HepG2 (cell line): ENCODE data around the gene REEP3. TPM values are rescaled to one million over a fixed set of nuclear protein-coding genes. Genes with fewer than 3 reads are reported as not detected.

Experiments used
- ATAC-seq: fragments of 200-7000 bp; cut with Tn5 transposase; 3 replicates; pipeline ENCODE4 v1.9.1; 2020; ENCODE audit warnings: mild to moderate bottlenecking, moderate library complexity
- BruUV-seq: library from RNA; stranded (reverse); fragments of 400-500 nt; replicated peaks from 2 replicates; lab custom pipeline; 2021; lab: Mats Ljungman, UMichigan
- CTCF ChIA-PET: fragments of 300-600 bp; formaldehyde crosslinking; extraction: SDS; loops from one replicate; lab custom pipeline; 2021; ENCODE audit warnings: low total read pairs, inconsistent platforms, low intra/inter-chr PET ratio; lab: Yijun Ruan, JAX
- POLR2A ChIA-PET: fragments of 350-600 bp; sonication (Branson Sonifier 250); formaldehyde crosslinking; loops from one replicate; lab custom pipeline; 2020; ENCODE audit warnings: antibody characterized with exemption, inconsistent platforms; lab: Yijun Ruan, JAX
- DNase-seq: peaks from one replicate; pipeline ENCODE4 v3.0.0-alpha.2; 2015; ENCODE audit warnings: low spot score
- FAIRE-seq: peaks from 3 replicates; lab custom pipeline; 2011; peaks lifted over from hg19 to GRCh38; lab: Jason Lieb, UNC
- H2AFZ ChIP-seq: one replicate; pipeline ENCODE4 v1.6.1; 2011; ENCODE audit warnings: low read length, inconsistent platforms
- H3K27ac ChIP-seq: fragments of 300-600 bp; 3 replicates; pipeline ENCODE4 v1.8.0; 2011; ENCODE audit warnings: mixed run types, mild to moderate bottlenecking, mixed read lengths, low read length, inconsistent platforms; ENCODE audit not compliant: insufficient read depth; ENCODE audit errors: extremely low read length
- H3K27me3 ChIP-seq, 2 experiments: fragments of 200-600 bp in 1 of 2; 2 replicates in 1 of 2; 3 replicates in 1 of 2; pipeline versions ENCODE4 v1.6.0 to v1.8.0; 2011; ENCODE audit warnings: low read length in 2 of 2, mild to moderate bottlenecking in 2 of 2, moderate library complexity in 2 of 2, inconsistent platforms in 1 of 2; ENCODE audit not compliant: insufficient read depth in 2 of 2, control insufficient read depth in 1 of 2
- H3K36me3 ChIP-seq, 2 experiments: fragments of 200-600 bp in 1 of 2; replicated peaks in 1 of 2; 2 replicates in 1 of 2; 3 replicates in 1 of 2; pipeline versions ENCODE4 v1.5.1 to v1.8.0; 2011; ENCODE audit warnings: low read length in 2 of 2, inconsistent platforms in 1 of 2; ENCODE audit not compliant: insufficient read depth in 2 of 2, control insufficient read depth in 1 of 2
- H3K4me1 ChIP-seq: 2 replicates; pipeline ENCODE4 v1.5.1; 2012; ENCODE audit warnings: low read length, inconsistent platforms; ENCODE audit not compliant: insufficient read depth
- H3K4me2 ChIP-seq: 2 replicates; pipeline ENCODE4 v1.6.0; 2011; ENCODE audit warnings: low read depth, low read length, inconsistent platforms
- H3K4me3 ChIP-seq, 3 experiments: fragments of 200-600 bp in 1 of 3; sonication (generic), shearing (Covaris generic) in 1 of 3; replicated peaks in 1 of 3; 2 replicates each; pipeline ENCODE4 v1.5.1; 2011 to 2016; ENCODE audit warnings: low read length in 3 of 3, inconsistent platforms in 2 of 3, low read depth in 2 of 3, mild to moderate bottlenecking in 2 of 3, control low read depth in 1 of 3, mixed read lengths in 1 of 3; ENCODE audit not compliant: insufficient read depth in 1 of 3
- H3K79me2 ChIP-seq: one replicate; pipeline ENCODE4 v1.6.1; 2011; ENCODE audit warnings: low read length, inconsistent platforms; ENCODE audit not compliant: insufficient read depth
- H3K9ac ChIP-seq: 2 replicates; pipeline ENCODE4 v1.6.0; 2011; ENCODE audit warnings: mild to moderate bottlenecking, low read depth, low read length, inconsistent platforms; ENCODE audit not compliant: insufficient read depth
- H3K9me3 ChIP-seq: 2 replicates; pipeline ENCODE4 v1.5.1; 2012; ENCODE audit warnings: mild to moderate bottlenecking, low read length
- H4K20me1 ChIP-seq: 2 replicates; pipeline ENCODE4 v1.6.0; 2011; ENCODE audit warnings: inconsistent platforms, mild to moderate bottlenecking, low read length, moderate library complexity; ENCODE audit not compliant: insufficient read depth
- KDM6A ChIP-seq: IDR thresholded peaks from 2 replicates; pipeline ENCODE4 v1.6.1; 2016; ENCODE audit warnings: low read depth
- NR0B2 ChIP-seq: sonication (generic); formaldehyde crosslinking; IDR thresholded peaks from 2 replicates; pipeline ENCODE4 v1.4.0; 2020; ENCODE audit warnings: mild to moderate bottlenecking, missing genetic modification reagents
- ZBTB20 ChIP-seq: sonication (generic); formaldehyde crosslinking; IDR thresholded peaks from 2 replicates; pipeline ENCODE4 v1.8.1; 2023; ENCODE audit warnings: missing genetic modification reagents, low read depth, mild to moderate bottlenecking, borderline replicate concordance
- ZNF12 ChIP-seq: sonication (generic); formaldehyde crosslinking; IDR thresholded peaks from 2 replicates; pipeline ENCODE4 v1.5.0; 2020; ENCODE audit warnings: missing genetic modification reagents
- ZNF281 ChIP-seq: sonication (generic); formaldehyde crosslinking; IDR thresholded peaks from 2 replicates; pipeline ENCODE4 v1.4.0; 2020; ENCODE audit warnings: missing genetic modification reagents, borderline replicate concordance
- ZNF362 ChIP-seq: sonication (generic); formaldehyde crosslinking; IDR thresholded peaks from 2 replicates; pipeline ENCODE4 v1.4.0; 2020; ENCODE audit warnings: missing genetic modification reagents, mild to moderate bottlenecking, borderline replicate concordance
- ZNF562 ChIP-seq: sonication (generic); formaldehyde crosslinking; IDR thresholded peaks from 2 replicates; pipeline ENCODE4 v1.8.0; 2022; ENCODE audit warnings: missing genetic modification reagents, borderline replicate concordance
- ZNF792 ChIP-seq: IDR thresholded peaks from 2 replicates; pipeline ENCODE4 v1.6.1; 2016
- ZNF83 ChIP-seq: sonication (generic); formaldehyde crosslinking; IDR thresholded peaks from 2 replicates; pipeline ENCODE4 v1.4.0; 2020; ENCODE audit warnings: missing genetic modification reagents, mild to moderate bottlenecking, borderline replicate concordance
- WGBS: methylation state at CpG from one replicate; pipeline ENCODE4 v1.1.6; 2017; ENCODE audit warnings: low lambda C conversion rate; 5-methylcytosine and 5-hydroxymethylcytosine counted together
- in situ Hi-C: cut with HindIII; loops from 2 replicates; pipeline ENCODE4 v1.10.0; 2017; ENCODE audit warnings: low pct_unique_long_range_greater_than_20kb; ENCODE audit not compliant: extremely low pct_ligation_motif_present
- intact Hi-C: fragments of 100-400 bp; cut with micrococcal nuclease; formaldehyde crosslinking; loops from one replicate; pipeline ENCODE4 v1.10.0; 2022; ENCODE audit not compliant: unreplicated experiment
- polyA plus RNA-seq, 8 experiments: library from polyadenylated mRNA; depleted of rRNA in 3 of 8; stranded (reverse) in 7 of 8; unstranded in 1 of 8; fragments of >200 nt; fragmentation: Illumina TruSeq in 4 of 8; extraction: Trizol in 4 of 8; gene quantifications; 2 replicates each; pipeline versions ENCODE4 v1.2.1 to v1.2.3, GENCODE V29; 2011 to 2016; ENCODE audit warnings: low read depth in 4 of 8, missing spikeins in 1 of 8, mixed read lengths in 1 of 8; ENCODE audit not compliant: insufficient read depth in 1 of 8
- total RNA-seq, 5 experiments: library from RNA; depleted of rRNA; stranded (reverse); fragments of >200 nt; fragmentation: Illumina TruSeq; extraction: Trizol; gene quantifications; 2 replicates each; pipeline ENCODE4 v1.2.3, GENCODE V29; 2016; ENCODE audit warnings: low read depth in 1 of 5

The REEP3 gene
- total and polyA plus RNA-seq, 2 of the 13 experiments (the other 11 are each of a cell fraction or from before 2014, with no cell fraction given): 7.1 to 31.4 TPM

GRCh38 chr10:63515002-63515763, 6.0 kb upstream of the REEP3 start:
- peaks cover 58% of the 10 kb centered on the region for H3K4me1 ChIP-seq
- no peaks in the 10 kb centered on the region for H3K9me3 ChIP-seq
- in situ Hi-C loops (no loop called here), intact Hi-C loops (loop anchor here (5.0 kb wide), 1 partner anchor 38 kb away; no protein-coding TSS in a partner anchor)
- ATAC-seq (peak; percentile 79), FAIRE-seq (no peak), DNase-seq (no peak)
- WGBS: 62% methylated on average over 5 of the region's 5 CpGs
- ChIA-PET CTCF (no interaction called here), POLR2A (no interaction called here)
- no peaks in the 10 kb centered on the region; a peak in 2 of 5 replicates for H3K36me3 ChIP-seq
- H4K20me1 ChIP-seq: peaks cover 8% of the 10 kb centered on the region; the same call in 1 of the 2 replicates
- BruUV-seq: no TSS peak
- H3K9ac ChIP-seq: peak overlapping the region; percentile 32
- no peak for TF ChIP-seq KDM6A (CRISPR knock-in tag)
- no peak for TF ChIP-seq NR0B2 (CRISPR knock-in tag)
- no peak for TF ChIP-seq ZNF12 (CRISPR knock-in tag)
- 0 out of 2 replicates have a peak, but pooled peaks have one; percentile 16 for TF ChIP-seq ZNF281 (CRISPR knock-in tag)
- no peak for TF ChIP-seq ZNF362 (CRISPR knock-in tag)
- TF ChIP-seq ZNF792 (CRISPR knock-in tag): no peak
- no peak for TF ChIP-seq ZBTB20 (CRISPR knock-in tag)
- no peak for TF ChIP-seq ZNF562
- no peak for TF ChIP-seq ZNF83 (CRISPR knock-in tag)
- H3K79me2 ChIP-seq: peaks cover 94% of the 10 kb centered on the region
- H3K4me3 ChIP-seq: no peak overlapping the region
- no peak overlapping the region for H2AFZ ChIP-seq
- H3K4me2 ChIP-seq: peak overlapping the region; percentile 56
- peak overlapping the region; percentile 43 for H3K27ac ChIP-seq
- H3K27me3 ChIP-seq: no peaks in the 10 kb centered on the region
